Measurements from ENCODE around the gene ARHGAP42.
A peak's percentile ranks its signal among the peaks of the same experiment; 100 is the strongest.

Gene ARHGAP42, protein sequence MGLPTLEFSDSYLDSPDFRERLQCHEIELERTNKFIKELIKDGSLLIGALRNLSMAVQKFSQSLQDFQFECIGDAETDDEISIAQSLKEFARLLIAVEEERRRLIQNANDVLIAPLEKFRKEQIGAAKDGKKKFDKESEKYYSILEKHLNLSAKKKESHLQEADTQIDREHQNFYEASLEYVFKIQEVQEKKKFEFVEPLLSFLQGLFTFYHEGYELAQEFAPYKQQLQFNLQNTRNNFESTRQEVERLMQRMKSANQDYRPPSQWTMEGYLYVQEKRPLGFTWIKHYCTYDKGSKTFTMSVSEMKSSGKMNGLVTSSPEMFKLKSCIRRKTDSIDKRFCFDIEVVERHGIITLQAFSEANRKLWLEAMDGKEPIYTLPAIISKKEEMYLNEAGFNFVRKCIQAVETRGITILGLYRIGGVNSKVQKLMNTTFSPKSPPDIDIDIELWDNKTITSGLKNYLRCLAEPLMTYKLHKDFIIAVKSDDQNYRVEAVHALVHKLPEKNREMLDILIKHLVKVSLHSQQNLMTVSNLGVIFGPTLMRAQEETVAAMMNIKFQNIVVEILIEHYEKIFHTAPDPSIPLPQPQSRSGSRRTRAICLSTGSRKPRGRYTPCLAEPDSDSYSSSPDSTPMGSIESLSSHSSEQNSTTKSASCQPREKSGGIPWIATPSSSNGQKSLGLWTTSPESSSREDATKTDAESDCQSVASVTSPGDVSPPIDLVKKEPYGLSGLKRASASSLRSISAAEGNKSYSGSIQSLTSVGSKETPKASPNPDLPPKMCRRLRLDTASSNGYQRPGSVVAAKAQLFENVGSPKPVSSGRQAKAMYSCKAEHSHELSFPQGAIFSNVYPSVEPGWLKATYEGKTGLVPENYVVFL

DNA sequence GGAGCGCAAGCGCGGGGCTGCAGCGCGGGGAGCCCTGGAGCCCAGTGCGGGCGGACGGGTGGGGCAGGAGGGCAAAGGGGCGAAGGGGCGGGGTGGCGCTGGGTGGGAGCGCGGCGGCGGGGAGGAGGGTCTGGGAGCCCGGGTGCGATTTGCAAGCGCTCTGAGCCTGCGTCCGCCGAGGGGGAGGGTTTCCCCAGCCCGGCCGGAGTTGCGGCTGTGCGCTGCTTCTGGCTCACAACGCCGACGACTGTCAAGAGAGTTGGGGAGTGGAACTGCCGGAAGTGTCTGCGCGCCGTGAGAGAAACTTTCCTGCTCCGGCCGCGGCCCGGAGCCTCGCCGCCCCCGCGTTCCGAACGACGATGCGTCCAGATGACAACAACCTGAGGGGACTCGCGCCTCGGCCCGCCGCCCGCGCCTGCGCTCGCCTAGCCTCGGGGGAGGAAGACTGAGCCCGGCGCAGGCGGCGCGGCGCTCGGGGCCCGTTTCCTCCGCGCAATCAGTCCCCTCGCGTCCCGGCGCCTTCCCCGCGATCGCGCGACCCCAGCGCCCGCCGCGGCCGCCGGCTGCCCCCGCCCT, at the start of gene ARHGAP42:
Gene ARHGAP42 (plus strand): TSS at position 235 of the 576 bp plus-strand sequence. CDS start 391 bp downstream, outside the sequence.
- H3K4me3 ChIP-seq (ENCODE audit: control insufficient read depth, low read depth, low read length): peak within 1 kb of the TSS; percentile 87
- DNase-seq (ENCODE audit: low read depth): no peak
- TF ChIP-seq, protein P1, sequence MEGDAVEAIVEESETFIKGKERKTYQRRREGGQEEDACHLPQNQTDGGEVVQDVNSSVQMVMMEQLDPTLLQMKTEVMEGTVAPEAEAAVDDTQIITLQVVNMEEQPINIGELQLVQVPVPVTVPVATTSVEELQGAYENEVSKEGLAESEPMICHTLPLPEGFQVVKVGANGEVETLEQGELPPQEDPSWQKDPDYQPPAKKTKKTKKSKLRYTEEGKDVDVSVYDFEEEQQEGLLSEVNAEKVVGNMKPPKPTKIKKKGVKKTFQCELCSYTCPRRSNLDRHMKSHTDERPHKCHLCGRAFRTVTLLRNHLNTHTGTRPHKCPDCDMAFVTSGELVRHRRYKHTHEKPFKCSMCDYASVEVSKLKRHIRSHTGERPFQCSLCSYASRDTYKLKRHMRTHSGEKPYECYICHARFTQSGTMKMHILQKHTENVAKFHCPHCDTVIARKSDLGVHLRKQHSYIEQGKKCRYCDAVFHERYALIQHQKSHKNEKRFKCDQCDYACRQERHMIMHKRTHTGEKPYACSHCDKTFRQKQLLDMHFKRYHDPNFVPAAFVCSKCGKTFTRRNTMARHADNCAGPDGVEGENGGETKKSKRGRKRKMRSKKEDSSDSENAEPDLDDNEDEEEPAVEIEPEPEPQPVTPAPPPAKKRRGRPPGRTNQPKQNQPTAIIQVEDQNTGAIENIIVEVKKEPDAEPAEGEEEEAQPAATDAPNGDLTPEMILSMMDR (IDR thresholded peaks at IDR 0.05; ENCODE audit: control insufficient read depth, insufficient read depth, low read depth, low read length, missing control alignments): peak; percentile 1

DNA sequence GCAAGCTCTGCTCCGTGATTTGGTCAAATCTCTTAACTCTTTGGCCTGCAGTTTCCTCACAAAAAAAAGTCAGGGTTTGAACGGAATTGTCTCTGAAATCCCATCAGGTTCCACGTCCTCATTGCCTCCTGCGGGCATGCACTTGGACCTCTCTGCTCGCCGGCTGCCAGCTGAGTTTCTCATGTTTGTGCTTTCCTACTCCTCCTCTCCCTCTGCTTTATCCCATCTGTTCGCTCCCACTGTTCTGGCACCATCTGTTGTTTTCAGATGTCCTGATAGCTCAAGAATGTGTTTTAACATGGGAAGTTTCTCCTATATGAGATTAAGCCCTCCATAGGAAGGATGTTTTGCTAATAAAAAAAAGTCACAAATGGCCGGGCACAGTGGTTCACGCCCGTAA, 49.4 kb upstream of the ARHGAP42 start:
- no peak for DNase-seq (ENCODE audit: low read depth)
- H3K4me3 ChIP-seq (ENCODE audit: control insufficient read depth, low read depth, low read length): no peak overlapping the region
- TF ChIP-seq, protein P1 (IDR thresholded peaks at IDR 0.05; ENCODE audit: control insufficient read depth, insufficient read depth, low read depth, low read length, missing control alignments): no peak

DNA sequence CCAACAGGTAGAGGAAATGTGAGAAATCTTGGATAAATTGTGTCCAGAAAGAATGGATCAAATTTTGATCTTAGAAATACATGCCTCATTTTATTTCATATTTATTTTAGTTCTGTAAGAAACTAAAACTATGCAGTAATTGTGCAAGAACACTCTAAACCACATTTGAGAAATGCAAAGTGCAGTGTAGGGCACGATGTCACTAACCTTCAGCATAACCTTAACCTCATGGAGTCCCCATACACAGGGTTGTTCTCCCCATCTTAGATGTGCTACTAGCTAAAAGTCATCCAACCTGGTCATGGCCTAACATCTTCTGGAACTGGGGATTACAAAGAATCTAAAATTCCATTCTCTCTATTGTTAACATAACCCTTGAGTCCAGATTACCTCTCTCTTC, 48.4 kb upstream of the ARHGAP42 start:
- TF ChIP-seq, protein P1 (IDR thresholded peaks at IDR 0.05; ENCODE audit: control insufficient read depth, insufficient read depth, low read depth, low read length, missing control alignments): no peak
- DNase-seq (ENCODE audit: low read depth): no peak
- no peak overlapping the region for H3K4me3 ChIP-seq (ENCODE audit: control insufficient read depth, low read depth, low read length)

DNA sequence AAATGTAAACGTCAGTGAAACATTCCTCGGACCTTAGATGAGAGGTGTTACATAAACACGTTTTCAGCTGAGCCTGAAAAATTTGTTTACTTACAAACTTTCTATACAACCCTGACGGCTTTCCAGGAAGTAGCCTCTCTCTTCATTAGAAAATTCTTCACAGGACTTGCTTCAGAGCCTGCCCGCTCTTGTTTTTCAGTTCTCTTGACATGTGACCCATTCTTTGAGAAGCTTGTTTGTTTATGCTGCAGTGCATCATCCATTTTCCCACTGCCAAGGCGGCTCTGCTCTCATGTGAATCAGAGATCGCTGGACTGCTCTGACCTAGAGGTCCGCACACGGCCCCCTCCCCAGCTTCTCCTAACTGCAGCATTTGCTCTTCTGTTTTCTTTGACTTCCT, 47.9 kb upstream of the ARHGAP42 start:
- TF ChIP-seq, protein P1 (IDR thresholded peaks at IDR 0.05; ENCODE audit: control insufficient read depth, insufficient read depth, low read depth, low read length, missing control alignments): no peak
- H3K4me3 ChIP-seq (ENCODE audit: control insufficient read depth, low read depth, low read length): no peak overlapping the region
- no peak for DNase-seq (ENCODE audit: low read depth)

DNA sequence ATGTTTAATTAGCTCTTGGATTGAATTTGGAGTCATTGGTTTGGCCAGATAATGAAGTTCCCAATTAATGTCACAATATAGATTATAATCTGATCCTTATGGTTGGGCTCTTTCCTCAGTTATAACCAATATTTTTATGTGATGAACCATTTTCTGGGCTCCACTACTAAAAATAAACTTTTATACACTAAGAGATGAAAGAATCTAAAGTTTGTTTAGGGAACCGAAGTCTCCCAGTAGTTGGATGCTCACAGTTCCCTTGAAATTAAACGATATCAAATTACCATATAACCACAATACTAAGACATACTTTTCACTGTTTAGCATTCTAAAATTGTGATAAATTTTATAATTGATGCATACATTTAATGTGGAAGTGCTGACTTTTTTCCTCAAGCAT, 47.0 kb upstream of the ARHGAP42 start:
- no peak for DNase-seq (ENCODE audit: low read depth)

DNA sequence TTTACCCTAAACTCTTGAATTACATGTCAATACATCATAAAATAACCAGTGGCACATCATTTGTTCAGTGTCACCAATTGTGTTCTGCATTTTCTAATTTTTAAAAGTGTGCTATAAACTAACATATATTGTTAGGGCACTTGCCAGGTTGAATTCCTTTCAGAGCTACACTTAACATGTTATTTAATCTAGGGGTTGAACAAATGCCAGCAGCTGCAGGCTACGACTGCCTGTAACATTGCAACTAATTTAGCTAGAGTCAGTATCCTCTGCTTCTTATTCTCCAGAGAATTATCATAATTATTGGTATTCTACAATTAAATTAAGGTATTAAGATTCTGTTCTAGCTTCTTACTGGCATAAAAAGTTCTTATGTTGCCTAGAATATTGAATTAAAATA, 46.4 kb upstream of the ARHGAP42 start:
- no peak for DNase-seq (ENCODE audit: low read depth)
- H3K4me3 ChIP-seq (ENCODE audit: control insufficient read depth, low read depth, low read length): no peak overlapping the region
- TF ChIP-seq, protein P1 (IDR thresholded peaks at IDR 0.05; ENCODE audit: control insufficient read depth, insufficient read depth, low read depth, low read length, missing control alignments): no peak

More for the DNA sequence above, 47.0 kb upstream of the ARHGAP42 start:
- TF ChIP-seq, protein P1 (IDR thresholded peaks at IDR 0.05; ENCODE audit: control insufficient read depth, insufficient read depth, low read depth, low read length, missing control alignments): no peak
- H3K4me3 ChIP-seq (ENCODE audit: control insufficient read depth, low read depth, low read length): no peak overlapping the region
